ENCODE data around the gene NEK8. TPM values are rescaled to one million over a fixed set of nuclear protein-coding genes. Genes with fewer than 3 reads are reported as not detected.

The NEK8 gene
- total and polyA plus RNA-seq, 9 of the 15 experiments (the other 6 are each of a cell fraction or from before 2014, with no cell fraction given), result 0.98 to 16.6 (median 4.6) TPM

DNA sequence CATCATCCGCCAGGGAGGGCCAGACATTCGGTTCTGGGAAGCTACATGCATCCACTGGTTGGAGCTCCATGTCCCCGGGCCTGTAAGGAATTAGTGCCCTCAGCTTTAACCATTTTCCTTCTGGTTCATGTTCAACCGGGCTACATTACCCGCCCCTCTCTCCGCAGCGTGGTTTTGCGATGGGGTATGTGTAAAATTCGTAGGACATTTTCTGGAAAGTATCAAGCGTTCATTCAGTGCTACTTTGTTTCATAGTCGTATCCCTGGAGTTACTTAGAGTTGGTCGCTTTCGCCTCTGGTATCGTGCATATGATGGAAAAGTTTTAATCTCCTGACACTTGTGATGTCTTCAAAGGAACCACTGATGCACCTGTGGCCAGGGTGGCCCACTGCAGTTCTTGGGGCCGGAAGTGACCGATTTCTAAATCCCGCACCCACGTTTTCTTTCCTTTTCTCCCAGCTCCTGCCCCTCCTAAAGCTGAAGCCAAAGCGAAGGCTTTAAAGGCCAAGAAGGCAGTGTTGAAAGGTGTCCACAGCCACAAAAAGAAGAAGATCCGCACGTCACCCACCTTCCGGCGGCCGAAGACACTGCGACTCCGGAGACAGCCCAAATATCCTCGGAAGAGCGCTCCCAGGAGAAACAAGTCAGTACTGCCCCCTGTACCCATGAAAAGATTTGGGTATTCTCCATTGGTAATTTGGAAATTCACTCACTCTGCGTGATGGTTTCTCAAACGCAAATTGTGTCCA lies 8.2 kb upstream of the NEK8 start (continued):
- TF ChIP-seq, protein P1, sequence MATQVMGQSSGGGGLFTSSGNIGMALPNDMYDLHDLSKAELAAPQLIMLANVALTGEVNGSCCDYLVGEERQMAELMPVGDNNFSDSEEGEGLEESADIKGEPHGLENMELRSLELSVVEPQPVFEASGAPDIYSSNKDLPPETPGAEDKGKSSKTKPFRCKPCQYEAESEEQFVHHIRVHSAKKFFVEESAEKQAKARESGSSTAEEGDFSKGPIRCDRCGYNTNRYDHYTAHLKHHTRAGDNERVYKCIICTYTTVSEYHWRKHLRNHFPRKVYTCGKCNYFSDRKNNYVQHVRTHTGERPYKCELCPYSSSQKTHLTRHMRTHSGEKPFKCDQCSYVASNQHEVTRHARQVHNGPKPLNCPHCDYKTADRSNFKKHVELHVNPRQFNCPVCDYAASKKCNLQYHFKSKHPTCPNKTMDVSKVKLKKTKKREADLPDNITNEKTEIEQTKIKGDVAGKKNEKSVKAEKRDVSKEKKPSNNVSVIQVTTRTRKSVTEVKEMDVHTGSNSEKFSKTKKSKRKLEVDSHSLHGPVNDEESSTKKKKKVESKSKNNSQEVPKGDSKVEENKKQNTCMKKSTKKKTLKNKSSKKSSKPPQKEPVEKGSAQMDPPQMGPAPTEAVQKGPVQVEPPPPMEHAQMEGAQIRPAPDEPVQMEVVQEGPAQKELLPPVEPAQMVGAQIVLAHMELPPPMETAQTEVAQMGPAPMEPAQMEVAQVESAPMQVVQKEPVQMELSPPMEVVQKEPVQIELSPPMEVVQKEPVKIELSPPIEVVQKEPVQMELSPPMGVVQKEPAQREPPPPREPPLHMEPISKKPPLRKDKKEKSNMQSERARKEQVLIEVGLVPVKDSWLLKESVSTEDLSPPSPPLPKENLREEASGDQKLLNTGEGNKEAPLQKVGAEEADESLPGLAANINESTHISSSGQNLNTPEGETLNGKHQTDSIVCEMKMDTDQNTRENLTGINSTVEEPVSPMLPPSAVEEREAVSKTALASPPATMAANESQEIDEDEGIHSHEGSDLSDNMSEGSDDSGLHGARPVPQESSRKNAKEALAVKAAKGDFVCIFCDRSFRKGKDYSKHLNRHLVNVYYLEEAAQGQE (IDR thresholded peaks at IDR 0.05; ENCODE audit: borderline replicate concordance), result no peak; the same call in 1 of the 2 replicates
- TF ChIP-seq, protein P1 (CRISPR knock-in tag; IDR thresholded peaks at IDR 0.05; ENCODE audit: low read depth), result no peak
- TF ChIP-seq NONO (IDR thresholded peaks at IDR 0.05; ENCODE audit: low read depth in 2 of 2, low read length in 1 of 2) (no peak), GTF2A2 (tag; IDR thresholded peaks at IDR 0.05) (0 out of 2 replicates have a peak, but pooled peaks have one; percentile 11), SIN3B (IDR thresholded peaks at IDR 0.05; ENCODE audit: low read depth) (no peak), BRD4 (IDR thresholded peaks at IDR 0.05) (peak; percentile 96), POLR2B (IDR thresholded peaks at IDR 0.05; ENCODE audit: low read depth, partially characterized antibody) (peak; percentile 53), POLR2A (conservative IDR thresholded peaks at IDR 0.05) (peak; percentile 29; the same call in 1 of the 2 replicates), E2F3 (CRISPR knock-in tag; IDR thresholded peaks at IDR 0.05) (no peak), XRCC3 (IDR thresholded peaks at IDR 0.05) (no peak), RAD51 (IDR thresholded peaks at IDR 0.05; ENCODE audit: borderline replicate concordance, low read depth) (peak; percentile 7; the same call in 1 of the 2 replicates)
- TF ChIP-seq, protein P2, sequence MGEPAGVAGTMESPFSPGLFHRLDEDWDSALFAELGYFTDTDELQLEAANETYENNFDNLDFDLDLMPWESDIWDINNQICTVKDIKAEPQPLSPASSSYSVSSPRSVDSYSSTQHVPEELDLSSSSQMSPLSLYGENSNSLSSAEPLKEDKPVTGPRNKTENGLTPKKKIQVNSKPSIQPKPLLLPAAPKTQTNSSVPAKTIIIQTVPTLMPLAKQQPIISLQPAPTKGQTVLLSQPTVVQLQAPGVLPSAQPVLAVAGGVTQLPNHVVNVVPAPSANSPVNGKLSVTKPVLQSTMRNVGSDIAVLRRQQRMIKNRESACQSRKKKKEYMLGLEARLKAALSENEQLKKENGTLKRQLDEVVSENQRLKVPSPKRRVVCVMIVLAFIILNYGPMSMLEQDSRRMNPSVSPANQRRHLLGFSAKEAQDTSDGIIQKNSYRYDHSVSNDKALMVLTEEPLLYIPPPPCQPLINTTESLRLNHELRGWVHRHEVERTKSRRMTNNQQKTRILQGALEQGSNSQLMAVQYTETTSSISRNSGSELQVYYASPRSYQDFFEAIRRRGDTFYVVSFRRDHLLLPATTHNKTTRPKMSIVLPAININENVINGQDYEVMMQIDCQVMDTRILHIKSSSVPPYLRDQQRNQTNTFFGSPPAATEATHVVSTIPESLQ (CRISPR knock-in tag; IDR thresholded peaks at IDR 0.05), result no peak; the same call in 1 of the 2 replicates
- TF ChIP-seq, protein P3, sequence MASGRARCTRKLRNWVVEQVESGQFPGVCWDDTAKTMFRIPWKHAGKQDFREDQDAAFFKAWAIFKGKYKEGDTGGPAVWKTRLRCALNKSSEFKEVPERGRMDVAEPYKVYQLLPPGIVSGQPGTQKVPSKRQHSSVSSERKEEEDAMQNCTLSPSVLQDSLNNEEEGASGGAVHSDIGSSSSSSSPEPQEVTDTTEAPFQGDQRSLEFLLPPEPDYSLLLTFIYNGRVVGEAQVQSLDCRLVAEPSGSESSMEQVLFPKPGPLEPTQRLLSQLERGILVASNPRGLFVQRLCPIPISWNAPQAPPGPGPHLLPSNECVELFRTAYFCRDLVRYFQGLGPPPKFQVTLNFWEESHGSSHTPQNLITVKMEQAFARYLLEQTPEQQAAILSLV (tag; IDR thresholded peaks at IDR 0.05), result no peak

Data from K562 (cell line).